K562 (cell line): ENCODE results near the gene ACTL7B. TPM values are rescaled to one million over a fixed set of nuclear protein-coding genes. Genes with fewer than 3 reads are reported as not detected.

Experiments used
- ASH1L ChIP-seq: fragments of 450-650 bp; IDR thresholded peaks from 2 replicates; pipeline ENCODE4 v1.6.1; 2018; ENCODE audit warnings: borderline replicate concordance, mild to moderate bottlenecking, low read depth; ENCODE audit not compliant: partially characterized antibody
- ATF7 ChIP-seq: fragments of 450-650 bp; IDR thresholded peaks from 2 replicates; pipeline ENCODE4 v1.7.1; 2014; ENCODE audit warnings: mild to moderate bottlenecking, moderate library complexity
- E2F6 ChIP-seq, 2 experiments: IDR thresholded peaks; 2 replicates each; pipeline ENCODE4 v1.6.1; 2011; ENCODE audit warnings: borderline replicate concordance in 1 of 2, control low read depth in 1 of 2, low read depth in 1 of 2, low read length in 1 of 2, mild to moderate bottlenecking in 1 of 2, mixed read lengths in 1 of 2, moderate library complexity in 1 of 2; ENCODE audit not compliant: insufficient read depth in 1 of 2, insufficient read length in 1 of 2, poor library complexity in 1 of 2, severe bottlenecking in 1 of 2; ENCODE audit errors: extremely low read depth in 1 of 2
- HDAC3 ChIP-seq: fragments of 450-650 bp; IDR thresholded peaks from 2 replicates; pipeline ENCODE4 v1.6.1; 2018; ENCODE audit warnings: borderline replicate concordance, mild to moderate bottlenecking, moderate library complexity; ENCODE audit not compliant: partially characterized antibody
- HDAC6 ChIP-seq: IDR thresholded peaks from 2 replicates; pipeline ENCODE4 v1.6.1; 2012; ENCODE audit warnings: low read depth, mild to moderate bottlenecking, control low read depth, inconsistent platforms, low read length, moderate library complexity
- ILF3 ChIP-seq: fragments of 450-650 bp; IDR thresholded peaks from 2 replicates; pipeline ENCODE4 v1.6.1; 2018; ENCODE audit warnings: antibody characterized with exemption, mild to moderate bottlenecking, moderate library complexity, borderline replicate concordance
- KLF6 ChIP-seq: fragments of 250-450 bp; sonication (Bioruptor Pico); IDR thresholded peaks from 2 replicates; pipeline ENCODE4 v1.4.0; 2020; ENCODE audit warnings: mild to moderate bottlenecking, moderate library complexity, borderline replicate concordance
- MAFF ChIP-seq: IDR thresholded peaks from 2 replicates; pipeline ENCODE4 v1.6.1; 2012; ENCODE audit warnings: low read length, improper control_type of control experiment
- MED1 ChIP-seq: sonication (generic); formaldehyde crosslinking; IDR thresholded peaks from 2 replicates; pipeline ENCODE4 v1.8.1; 2023; ENCODE audit warnings: missing genetic modification reagents, borderline replicate concordance
- MLX ChIP-seq, 2 experiments: fragments of 450-650 bp in 1 of 2; sonication (generic) in 1 of 2; formaldehyde crosslinking; conservative IDR thresholded peaks; 2 replicates each; pipeline versions ENCODE4 v1.4.0 to v1.8.1; 2020 to 2022; ENCODE audit warnings: mild to moderate bottlenecking in 1 of 2, missing genetic modification reagents in 1 of 2
- NR2C1 ChIP-seq, 2 experiments: fragments of 450-650 bp; IDR thresholded peaks; 2 replicates each; pipeline ENCODE4 v1.6.1; 2017; ENCODE audit warnings: mild to moderate bottlenecking in 2 of 2, antibody characterized with exemption in 1 of 2, inconsistent platforms in 1 of 2, missing compliant biosample characterization in 1 of 2, missing genetic modification characterization in 1 of 2
- PATZ1 ChIP-seq: fragments of 250-450 bp; sonication (Bioruptor Pico); IDR thresholded peaks from 2 replicates; pipeline ENCODE4 v1.5.0; 2020; ENCODE audit warnings: mild to moderate bottlenecking, borderline replicate concordance
- RCOR1 ChIP-seq, 2 experiments: IDR thresholded peaks; 2 replicates each; pipeline ENCODE4 v1.6.1; 2012; ENCODE audit warnings: low read depth in 2 of 2, low read length in 2 of 2, borderline replicate concordance in 1 of 2, improper control_type of control experiment in 1 of 2
- SMAD3 ChIP-seq: fragments of 450-650 bp; formaldehyde crosslinking; conservative IDR thresholded peaks from 2 replicates; pipeline ENCODE4 v1.4.0; 2020; ENCODE audit warnings: mild to moderate bottlenecking
- SMAD4 ChIP-seq: fragments of 250-450 bp; sonication (Bioruptor Pico); conservative IDR thresholded peaks from 2 replicates; pipeline ENCODE4 v1.8.0; 2021; ENCODE audit warnings: inconsistent platforms, mild to moderate bottlenecking, moderate library complexity
- ZFP91 ChIP-seq: sonication (generic); formaldehyde crosslinking; IDR thresholded peaks from 2 replicates; pipeline ENCODE4 v1.8.0; 2022; ENCODE audit warnings: mild to moderate bottlenecking, missing genetic modification reagents
- ZNF274 ChIP-seq: IDR thresholded peaks from 2 replicates; pipeline ENCODE4 v1.6.1; 2011; ENCODE audit warnings: low read depth, mild to moderate bottlenecking, low read length, moderate library complexity, borderline replicate concordance
- polyA plus RNA-seq, 8 experiments: library from polyadenylated mRNA; depleted of rRNA in 4 of 8; stranded (reverse) in 5 of 8; unstranded in 3 of 8; fragments of >200 nt; fragmentation: Nextera tagmentation in 2 of 8; fragmentation: Illumina TruSeq in 1 of 8; extraction: Ambion mirVana in 2 of 8; extraction: Trizol in 1 of 8; gene quantifications; 2 replicates each; pipeline versions ENCODE4 v1.2.1 to v1.2.3, GENCODE V29; 2011 to 2014; ENCODE audit warnings: inconsistent platforms in 1 of 8, missing spikeins in 1 of 8
- total RNA-seq, 7 experiments: library from RNA; depleted of rRNA in 6 of 7; stranded (reverse); fragments of >200 nt in 6 of 7; fragmentation: Illumina TruSeq in 2 of 7; extraction: Trizol in 2 of 7; gene quantifications; 2 replicates each; pipeline versions ENCODE4 v1.2.1 to v1.2.3, GENCODE V29; 2011 to 2021; ENCODE audit warnings: low replicate concordance in 1 of 7

Gene ACTL7B
- total and polyA plus RNA-seq, 9 of the 15 experiments (the other 6 are each of a cell fraction or from before 2014, with no cell fraction given), result not detected

GRCh38 chr9:108903420-108904103 lies 47.8 kb upstream of the ACTL7B start (continued):
- TF ChIP-seq KLF6 (CRISPR knock-in tag) (0 out of 2 replicates have a peak, but pooled peaks have one; percentile 21), HDAC3 (no peak), MED1 (CRISPR knock-in tag) (no peak), SMAD4 (CRISPR knock-in tag) (peak; percentile 62; the same call in 1 of the 2 replicates), PATZ1 (CRISPR knock-in tag) (peak; percentile 23; the same call in 1 of the 2 replicates), ASH1L (no peak), NR2C1 (IDR thresholded peaks at IDR 0.05) (peak; percentile 19; the same call in 1 of the 2 replicates), NR2C1 (tag; IDR thresholded peaks at IDR 0.05) (peak; percentile 28; the same call in 1 of the 2 replicates), ZNF274 (no peak), HDAC6 (no peak), SMAD3 (no peak), ZFP91 (CRISPR knock-in tag) (no peak), MAFF (no peak), ATF7 (peak; percentile 94), E2F6 (IDR thresholded peaks at IDR 0.05; ENCODE audit: borderline replicate concordance in 1 of 2, extremely low read depth in 1 of 2, insufficient read depth in 1 of 2, insufficient read length in 1 of 2, low read depth in 1 of 2, low read length in 1 of 2, poor library complexity in 1 of 2, severe bottlenecking in 1 of 2) (no peak), RCOR1 (IDR thresholded peaks at IDR 0.05; ENCODE audit: borderline replicate concordance in 1 of 2, low read depth in 2 of 2, low read length in 2 of 2) (peak in 1 of 2 experiments; percentile 68; a peak in 2 of 4 replicates), MLX (CRISPR knock-in tag; conservative IDR thresholded peaks at IDR 0.05) (no peak), ILF3 (no peak)
